HG03108 (cell line): ENCODE data around the gene ZNF771.
"Not testable (repeated sequence)": the region's sequence is repeated elsewhere in the genome, so short reads cannot be mapped to it uniquely, and the experiment has no call there.

Experiments
- ATAC-seq: cut with Tn5 transposase; IDR thresholded peaks from one replicate; pipeline ENCODE4 v1.9.1; 2021; ENCODE audit warnings: moderate library complexity; ENCODE audit not compliant: unreplicated experiment

The ZNF771 gene

GRCh38 chr16:30458561-30459394 lies 51.4 kb downstream of the ZNF771 start:
- peak; percentile 89 for ATAC-seq

DNA sequence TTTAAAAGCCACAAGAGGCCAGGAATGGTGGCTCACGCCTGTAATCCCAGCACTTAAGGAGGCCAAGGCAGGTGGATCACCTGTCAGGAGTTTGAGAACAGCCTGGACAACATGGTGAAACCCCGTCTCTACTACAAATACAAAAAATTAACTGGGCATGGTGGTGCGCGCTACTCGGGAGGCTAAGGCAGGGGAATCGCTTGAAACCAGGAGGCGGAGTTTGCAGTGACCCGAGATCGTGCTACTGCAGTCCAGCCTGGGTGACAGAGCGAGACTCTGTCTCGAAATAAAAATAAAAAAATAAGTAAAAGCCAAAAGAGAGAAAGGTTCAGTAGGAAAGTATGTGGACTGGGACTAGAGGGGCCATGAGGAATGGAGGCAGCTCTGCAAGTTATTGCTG lies 52.0 kb downstream of the ZNF771 start:
- no peak for ATAC-seq

- not testable (repeated sequence) for ATAC-seq
Observed at GRCh38 chr16:30461426-30461825, 54.0 kb downstream of the ZNF771 start.

DNA sequence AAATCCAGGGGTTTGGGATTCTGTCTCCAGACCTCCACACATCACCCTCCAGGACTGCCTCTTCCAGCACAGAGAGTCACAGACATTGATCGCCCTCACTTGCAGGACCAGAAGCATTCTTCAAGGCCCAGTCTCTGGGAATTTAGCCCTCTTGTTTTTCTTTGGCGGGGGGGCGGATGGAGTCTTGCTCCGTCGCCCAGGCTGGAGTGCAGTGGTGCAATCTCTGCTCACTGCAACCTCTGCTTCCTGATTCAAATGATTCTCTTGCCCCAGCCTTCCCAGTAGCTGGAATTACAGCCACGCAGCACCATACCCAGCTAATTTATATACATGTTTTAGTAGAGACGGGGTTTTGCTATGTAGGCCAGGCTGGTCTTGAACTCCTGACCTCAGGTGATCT lies 56.7 kb downstream of the ZNF771 start:
- ATAC-seq = no peak
